Activated CD8-positive, alpha-beta memory T cell treated with anti-CD3 and anti-CD28 coated beads, Interleukin-2, amount 50 U/mL, for 48 hours (primary cell): Measurements from ENCODE around the gene ADIRF.
A peak's percentile ranks its signal among the peaks of the same experiment; 100 is the strongest.
"Not testable (repeated sequence)": the region's sequence is repeated elsewhere in the genome, so short reads cannot be mapped to it uniquely, and the experiment has no call there.

Experiments used
- DNase-seq: peaks from one replicate; pipeline ENCODE4 v3.0.0-alpha.2; 2020

ADIRF gene

DNA sequence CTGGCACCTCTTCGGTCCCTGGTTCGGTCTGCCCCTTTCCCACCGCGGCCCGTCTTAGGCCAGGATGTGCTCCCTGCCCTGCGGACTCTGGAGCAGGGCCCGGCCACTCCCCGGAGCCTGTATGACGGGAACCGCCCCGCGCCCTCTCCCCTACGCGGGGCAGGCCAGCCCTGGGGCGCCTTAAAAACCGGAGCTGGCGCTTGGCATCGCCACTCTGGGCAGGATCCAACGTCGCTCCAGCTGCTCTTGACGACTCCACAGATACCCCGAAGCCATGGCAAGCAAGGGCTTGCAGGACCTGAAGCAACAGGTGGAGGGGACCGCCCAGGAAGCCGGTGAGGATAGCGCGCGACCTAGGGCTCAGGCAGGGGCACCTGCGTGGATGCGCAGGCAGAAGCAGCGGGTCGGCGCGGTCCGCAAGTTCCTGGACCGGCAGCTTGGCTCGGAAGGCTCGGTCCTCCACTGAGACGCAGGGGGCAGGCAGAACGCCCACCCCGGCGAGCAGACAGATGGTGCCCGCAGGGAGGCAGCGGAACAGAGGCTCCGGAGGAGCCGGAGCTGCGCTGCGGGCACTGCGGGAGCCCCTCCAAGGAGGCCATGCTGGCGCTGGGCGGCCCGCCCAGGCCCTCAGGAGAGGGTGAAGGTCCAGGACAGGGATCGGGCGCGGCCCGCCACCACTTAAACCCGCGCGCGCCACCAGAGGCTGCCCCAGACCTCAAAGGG is at the start of gene ADIRF:
ADIRF (plus strand) TSS at position 212 of the 723 bp plus-strand sequence; CDS start at position 275, 63 bp downstream.
- peak; percentile 57 for DNase-seq

DNA sequence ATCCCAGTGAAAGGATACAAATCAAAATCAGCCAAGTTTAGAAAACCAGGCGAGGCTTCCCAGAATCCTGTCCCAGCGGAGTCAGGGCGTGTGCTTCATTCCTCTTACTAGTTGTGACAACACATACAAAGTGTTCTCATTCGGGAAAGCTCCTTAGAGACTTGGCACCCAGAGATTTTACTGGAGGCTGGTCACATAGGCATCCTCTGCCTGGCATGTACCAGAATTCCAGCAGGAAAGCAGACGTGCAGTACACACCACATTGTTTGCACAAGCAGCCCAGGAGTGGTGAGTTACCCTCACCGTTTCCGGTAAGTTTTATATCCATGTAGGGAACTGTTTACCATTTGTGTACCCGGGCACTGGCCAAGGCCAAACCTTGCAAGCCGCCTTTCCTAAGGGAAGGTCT is 45.7 kb upstream of the ADIRF start:
- DNase-seq, result no peak

DNA sequence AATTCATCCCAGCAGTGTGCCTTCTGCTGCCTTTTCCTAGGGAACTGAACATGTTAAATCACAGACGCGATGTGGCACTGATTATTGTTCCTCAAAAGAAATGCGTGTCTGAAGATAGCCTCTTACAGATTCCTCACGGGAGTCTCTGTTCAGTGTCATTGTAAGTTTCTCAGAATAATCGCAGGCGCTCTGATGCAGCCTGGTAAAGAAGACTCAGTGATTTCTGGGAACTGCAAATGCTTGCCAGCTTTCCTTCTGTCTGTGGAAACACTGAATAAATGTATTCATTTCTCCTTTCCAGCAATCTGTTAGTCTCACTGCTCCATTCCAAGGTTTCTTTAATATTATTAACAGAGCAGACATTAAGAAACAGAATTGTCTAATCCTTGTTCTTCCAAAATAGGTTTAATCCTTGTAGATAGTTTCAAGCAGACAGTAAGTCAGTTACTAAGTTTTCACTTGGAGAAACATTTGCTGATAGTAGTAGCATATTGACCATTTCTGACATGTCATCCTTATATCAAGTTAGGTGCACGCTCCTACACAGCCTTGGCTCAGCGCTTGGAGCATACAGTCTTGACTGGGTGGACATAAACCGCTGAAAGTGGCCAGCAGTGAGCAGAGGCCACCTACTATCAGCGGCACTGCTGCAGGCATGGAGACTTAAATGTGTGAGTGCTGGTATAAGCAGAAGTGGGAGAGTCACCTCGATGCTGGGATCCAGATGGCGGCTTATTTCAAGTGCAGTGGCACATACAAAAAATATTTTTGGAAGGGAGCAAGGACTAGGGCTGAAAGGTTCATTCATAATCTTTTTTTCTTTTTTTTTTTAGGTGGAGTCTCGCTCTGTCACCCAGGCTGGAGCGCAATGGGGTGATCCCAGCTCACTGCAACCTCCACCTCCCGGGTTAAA is 38.6 kb upstream of the ADIRF start:
- DNase-seq, result no peak

DNA sequence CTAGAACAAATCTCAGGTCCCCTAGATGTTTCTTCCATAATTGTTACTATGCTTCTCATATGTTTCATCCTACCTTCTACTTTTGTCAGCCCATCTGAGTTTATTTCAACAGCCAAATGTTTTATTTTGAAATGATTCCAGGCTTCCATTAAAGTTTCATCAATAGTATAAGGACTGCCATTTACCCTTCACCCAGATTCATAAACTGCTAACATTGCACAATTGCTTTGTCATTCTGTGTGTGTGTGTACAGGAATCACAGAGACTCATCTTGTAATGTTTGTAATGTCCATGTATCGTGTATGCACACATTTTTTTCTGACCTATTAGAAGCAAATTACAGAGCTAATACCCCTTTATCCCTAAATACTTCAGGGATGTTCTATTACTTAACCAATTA is 36.4 kb upstream of the ADIRF start:
- no peak for DNase-seq

DNA sequence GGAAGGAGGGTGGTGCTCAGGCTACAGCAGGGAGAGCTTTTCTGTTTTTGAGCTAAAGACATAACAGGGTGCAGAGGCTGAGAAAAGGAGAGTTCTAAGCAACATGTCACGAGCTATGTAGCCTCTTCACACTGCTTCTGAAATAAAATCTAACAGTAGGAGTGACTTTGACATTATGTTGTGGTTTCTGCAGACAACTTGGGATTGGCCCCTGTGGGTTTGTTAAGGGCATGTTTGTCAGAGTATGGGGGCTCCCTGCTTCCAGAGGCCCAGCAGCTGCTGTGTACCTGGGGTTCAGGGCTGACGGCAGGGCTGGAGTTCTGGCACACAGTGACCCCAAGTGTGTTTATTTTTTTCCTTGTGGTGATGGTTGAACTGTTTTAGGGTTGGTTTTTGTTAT is 35.6 kb upstream of the ADIRF start:
- no peak for DNase-seq

DNA sequence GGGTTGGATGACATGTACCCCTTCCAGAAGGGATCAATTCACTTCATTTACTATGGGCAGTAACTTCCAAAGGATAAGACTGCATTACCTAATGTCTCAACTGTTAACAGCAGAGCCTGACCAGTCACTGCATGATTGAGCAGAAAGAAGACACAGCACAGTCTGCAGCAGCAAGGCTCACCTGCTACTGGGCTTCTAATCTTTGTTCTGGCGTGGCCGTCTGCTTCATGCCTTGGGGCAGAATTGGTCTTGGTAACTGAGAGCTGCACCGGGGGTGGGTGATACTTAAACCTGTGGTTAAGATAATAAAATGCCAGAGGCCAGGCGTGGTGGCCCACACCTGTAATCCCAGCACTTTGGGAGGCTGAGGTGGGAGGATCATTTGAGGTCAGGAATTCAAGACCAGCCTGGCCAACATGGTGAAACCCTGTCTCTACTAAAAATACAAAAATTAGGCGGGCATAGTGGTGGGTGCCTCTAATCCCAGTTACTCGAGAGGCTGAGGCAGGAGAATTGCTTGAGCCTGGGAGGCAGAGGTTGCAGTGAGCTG is 34.0 kb upstream of the ADIRF start:
- DNase-seq, result not testable (repeated sequence)

DNA sequence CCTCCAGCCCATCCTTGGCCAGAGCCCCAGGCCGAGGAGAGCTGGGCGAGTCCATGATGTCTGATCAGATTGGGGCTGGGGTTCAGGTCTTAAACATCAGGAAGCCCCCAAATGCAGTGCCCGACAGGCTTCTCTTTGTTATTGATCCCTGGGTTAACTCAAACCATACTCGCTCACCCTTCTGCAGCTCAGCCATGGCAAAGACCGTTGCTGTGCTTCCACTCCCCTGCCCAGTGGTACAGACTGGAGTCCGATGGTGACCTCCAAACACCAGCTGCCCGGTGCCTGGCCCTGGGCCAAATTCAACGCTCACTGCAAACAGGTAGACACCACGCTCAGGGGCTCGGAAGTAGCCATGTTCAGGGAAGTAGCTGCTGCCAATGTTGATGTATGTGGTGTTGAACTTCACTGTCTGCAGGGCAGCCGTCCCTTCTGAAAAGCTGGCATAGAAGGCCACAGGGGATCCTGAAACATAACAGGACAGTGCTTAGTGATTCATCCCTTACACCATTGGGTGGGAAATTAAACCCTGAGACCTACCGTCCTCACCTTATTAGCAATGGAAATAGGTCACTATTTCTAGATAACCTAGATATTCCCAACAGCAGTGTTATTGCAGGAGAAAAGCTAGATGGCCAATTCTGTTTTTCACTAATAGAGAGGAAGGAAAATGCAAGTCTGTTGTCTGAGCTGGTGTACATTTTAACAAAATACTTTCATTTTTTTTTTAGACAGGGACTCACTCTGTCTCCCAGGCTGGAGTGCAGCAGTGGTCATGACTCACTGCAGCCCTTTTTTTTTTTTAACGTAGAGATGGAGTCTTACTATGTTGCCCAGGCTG is 31.4 kb upstream of the ADIRF start:
- no peak for DNase-seq

DNA sequence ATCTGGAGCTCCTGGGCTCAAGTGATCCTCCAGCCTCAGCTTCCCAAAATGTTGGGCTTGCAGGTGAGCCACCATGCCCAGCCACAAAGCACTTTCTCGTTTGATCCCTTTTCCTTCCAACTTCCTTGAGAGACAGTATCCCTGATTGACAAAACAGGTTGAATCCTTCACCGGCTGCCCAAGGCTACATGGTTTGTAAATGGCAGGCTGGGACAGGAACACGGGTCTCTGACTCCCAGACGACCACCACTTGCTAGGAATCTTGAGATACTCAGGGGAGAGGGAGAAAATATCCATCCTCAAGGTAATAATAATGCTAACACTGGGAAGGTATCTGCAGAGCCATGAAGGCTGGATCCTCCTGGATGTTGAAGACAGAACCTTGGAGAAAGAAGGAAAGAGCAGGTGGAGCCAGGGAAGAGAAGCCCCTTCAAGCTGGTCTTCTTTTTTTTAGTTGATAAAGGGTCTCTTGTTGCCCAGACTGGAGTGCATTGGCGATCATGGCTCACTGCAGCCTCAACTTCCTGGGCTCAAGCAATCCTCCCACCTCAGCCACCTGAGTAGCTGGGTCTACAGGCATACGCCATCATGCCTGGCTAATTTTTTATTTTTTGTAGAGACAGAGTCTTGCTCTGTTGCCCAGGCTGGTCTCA is 30.7 kb upstream of the ADIRF start:
- DNase-seq, result no peak

DNA sequence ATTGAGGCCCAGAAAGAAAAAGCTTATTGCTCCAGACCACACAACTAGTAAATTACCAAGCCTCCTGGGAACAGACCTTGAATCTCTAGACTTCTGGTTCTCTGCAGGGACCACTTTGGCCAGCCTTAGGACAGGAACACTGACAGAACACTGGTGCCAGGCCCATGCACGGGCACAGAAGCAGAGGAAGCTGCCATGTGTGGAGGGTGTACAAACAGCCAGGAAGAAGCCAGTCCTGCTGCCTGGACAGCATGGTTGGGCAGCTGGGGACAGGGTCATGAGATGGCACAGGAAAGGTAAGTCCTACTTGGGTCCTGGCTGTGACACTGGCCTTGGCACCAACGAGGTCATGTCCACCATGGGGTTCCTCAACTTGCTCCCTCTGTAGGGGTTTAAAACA is 30.0 kb upstream of the ADIRF start:
- peak; percentile 53 for DNase-seq

DNA sequence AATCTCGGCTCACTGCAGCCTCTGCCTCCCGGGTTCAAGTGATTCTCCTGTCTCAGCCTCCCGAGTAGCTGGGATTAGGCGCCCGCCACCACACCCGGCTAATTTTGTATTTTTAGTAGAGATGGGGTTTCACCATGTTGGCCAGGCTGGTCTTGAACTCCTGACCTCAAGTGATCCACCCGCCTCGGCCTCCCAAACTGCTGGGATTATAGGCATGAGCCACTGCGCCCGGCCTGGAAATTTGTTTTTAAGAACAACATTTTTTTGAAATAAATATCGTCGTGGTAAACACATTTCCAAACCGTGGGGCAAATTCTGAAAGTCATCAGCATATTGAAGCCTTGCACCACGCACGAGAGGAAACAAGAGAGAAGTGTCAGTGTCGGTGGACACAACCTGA is 28.2 kb upstream of the ADIRF start:
- DNase-seq, result not testable (repeated sequence)

DNA sequence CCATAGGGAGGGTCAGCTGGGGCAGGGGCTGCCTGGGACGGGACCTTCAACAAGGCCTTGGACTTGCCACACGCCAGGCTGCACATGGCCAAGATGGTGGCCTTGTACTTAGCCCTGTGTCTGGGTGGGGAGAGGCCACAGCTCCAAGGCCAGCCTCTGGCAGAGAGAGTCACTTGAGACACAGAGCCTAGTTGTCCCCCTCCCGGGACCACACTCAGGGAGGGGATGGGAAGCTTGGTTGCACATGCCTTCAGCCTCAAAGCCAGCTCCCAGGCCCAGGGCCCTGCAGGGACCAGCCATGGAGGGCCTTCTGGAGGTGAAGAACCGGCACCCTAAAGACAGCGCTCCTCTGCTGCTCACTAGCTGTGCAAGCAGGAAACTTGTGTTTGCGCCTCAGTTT is 27.6 kb upstream of the ADIRF start:
- no peak for DNase-seq

DNA sequence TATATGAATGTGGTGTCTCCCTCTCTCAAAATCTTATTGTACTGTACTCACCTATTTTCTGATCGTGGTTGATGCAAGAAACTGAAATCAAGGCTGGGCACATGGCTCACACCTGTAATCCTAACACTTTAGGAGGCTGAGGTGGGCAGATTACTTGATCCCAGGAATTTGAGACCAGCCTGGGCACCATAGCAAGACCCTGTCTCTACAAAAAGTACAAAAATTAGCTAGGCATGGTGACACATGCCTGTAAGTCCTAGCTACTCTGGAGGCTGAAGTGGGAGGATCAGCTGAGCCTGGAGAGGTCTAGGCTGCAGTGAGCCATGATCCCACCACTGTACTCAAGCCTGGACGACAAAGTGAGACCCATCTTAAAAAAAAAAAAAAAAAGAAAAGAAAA is 26.9 kb upstream of the ADIRF start:
- no peak for DNase-seq

DNA sequence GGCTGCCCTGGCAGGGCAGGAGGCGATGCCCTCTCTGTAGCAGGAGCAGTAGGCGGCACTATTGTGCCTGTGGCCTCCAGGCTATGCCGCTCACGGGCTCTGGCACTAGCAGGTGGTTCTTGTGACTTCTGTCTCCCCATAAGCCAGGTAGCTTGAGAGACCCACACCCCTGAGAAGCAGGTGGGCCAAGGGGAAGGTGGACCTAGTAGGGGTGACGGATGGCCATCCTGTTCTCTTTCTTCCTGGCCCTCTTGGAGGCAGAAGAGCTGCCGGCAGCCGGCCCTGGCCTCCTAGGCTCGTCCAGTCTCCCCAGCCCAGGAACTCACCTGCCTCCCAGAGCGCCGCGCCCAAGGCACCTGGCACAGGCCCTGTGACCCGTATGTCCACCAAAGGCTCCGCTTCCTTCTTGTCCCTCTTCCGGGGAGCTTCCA is 26.3 kb upstream of the ADIRF start:
- DNase-seq, result no peak

DNA sequence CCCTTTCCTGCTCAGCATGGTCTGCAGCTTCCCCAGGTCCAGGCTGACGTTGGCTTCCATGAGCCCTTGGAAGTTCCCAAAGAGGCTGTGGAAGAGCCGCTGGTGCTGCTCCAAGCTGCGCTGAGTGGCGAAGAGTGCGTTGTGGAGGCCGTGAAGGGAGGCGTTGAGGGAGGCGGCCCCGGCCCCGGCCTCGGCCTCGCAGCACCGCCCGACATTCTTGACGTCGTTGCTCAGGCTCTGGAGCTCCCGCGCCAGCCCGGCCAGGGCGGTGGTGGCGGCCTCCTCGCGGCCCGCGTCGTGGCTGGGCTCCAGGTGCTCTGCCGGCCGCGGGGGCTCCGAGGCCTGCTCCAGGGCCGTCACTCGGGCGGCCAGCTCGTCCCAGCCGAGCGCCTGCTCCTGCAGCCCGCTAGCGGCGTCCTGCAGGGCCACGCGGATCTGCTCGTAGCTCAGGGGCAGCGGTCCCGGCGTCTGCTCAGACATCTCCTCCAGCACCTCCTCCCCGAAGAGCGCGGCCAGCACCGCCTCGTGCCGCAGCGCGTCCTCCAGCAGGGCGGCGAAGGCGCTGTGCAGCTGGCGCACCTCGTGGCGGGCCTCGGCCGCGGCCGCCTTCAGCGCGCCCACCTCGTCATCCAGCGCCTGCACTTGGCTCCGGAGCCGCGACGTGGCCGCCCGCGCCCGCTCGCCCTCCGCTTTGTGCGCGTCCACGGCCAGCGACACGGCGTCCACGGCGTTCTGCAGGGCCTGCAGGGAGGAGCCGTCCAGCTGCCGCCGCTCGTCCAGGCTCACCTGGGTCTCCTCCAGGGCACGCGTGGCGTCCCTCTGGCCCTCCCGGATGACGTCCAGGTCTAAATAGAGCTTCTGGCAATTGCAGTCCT is 25.6 kb upstream of the ADIRF start:
- DNase-seq, result no peak

DNA sequence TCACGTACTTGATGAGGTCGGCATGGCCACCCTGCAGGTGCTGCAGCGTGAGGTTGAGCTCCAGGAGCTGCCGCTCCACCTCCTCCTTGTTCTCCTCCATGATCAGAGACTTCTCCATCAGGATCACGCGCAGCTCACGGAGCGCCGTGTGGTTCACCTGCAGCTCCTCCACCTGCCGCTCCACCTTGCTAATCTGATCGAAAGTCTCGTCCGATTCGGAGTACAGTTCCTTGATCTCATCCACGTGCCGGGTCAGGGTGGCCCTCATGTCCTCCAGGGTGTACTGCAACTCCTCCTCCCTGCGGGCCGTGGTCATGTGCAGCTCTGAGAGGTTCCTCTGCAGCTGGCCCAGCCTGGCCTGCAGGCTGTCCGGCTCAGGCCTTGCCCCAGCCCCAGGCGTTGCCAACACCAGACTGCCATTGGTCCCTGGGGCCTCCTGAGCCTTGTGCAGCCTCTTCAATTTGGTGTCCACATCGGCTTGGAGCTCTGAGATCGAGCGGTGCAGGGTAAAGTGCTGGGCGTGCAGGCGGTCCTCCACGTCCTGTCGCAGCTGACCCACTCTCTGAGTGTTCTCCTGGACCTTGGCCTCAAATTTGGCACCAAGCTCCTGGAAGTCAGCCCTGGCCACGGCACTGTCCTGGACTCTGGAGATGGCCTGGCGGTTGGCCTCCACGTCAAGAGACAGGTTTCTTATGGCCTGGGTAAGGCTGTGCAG is 24.8 kb upstream of the ADIRF start:
- DNase-seq, result no peak

DNA sequence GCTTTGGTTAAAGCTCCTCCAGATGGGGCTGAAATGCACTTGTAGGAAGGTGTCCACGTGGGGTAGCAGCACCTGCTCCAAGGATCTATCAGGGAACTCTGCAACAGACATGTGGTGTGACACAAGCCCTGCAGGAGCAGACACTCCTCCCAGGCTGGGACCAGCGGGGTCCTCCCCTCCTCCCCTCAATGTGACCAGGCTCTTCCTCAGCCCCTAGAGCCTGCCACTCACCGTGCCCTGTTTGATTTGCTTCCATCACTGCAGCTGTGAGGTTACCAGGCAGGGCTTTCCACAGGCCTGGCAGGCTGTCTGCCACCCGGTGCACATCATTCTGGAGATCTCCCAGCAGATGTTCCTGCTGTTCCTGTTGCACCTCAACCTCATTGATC is 24.3 kb upstream of the ADIRF start:
- no peak for DNase-seq

DNA sequence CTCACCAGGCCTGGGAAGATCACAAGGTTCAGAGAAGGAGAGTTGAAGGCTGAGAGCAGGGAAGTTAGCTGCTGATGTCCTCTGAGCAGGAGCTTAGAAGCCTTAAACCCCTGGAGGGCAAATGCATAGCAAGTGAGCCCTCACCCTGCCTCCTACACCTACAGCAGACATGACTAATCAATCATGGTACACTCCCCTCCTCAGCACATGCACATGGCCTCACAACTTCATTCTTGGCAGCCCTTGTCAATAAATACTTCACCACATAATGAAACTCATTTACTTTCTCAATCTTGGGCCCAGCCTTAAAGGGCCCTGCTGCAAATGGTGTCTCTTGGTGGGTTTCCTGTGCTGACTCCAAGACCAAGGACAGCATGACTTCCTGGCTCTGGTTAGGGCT is 23.8 kb upstream of the ADIRF start:
- DNase-seq, result peak; percentile 37

DNA sequence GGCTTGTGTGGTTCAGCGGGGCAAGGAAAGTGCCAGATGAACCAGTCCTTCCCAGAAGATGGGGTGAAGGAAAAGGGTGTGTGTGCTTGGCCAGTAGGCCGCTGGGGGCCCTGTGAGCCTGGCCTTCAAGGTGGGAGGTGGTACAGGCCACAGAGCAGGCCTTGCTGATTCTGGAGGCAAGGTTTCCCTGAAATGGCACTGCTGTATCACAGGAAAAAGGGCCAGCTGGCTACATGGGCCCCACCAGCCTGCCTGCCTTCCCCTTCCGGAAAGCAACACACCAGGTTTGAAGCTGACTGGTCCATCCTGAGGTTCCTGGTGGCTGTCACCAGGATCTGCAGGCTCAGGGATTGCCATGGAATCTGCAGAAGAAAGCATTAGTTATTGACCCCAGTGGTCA is 23.4 kb upstream of the ADIRF start:
- peak; percentile 46 for DNase-seq

DNA sequence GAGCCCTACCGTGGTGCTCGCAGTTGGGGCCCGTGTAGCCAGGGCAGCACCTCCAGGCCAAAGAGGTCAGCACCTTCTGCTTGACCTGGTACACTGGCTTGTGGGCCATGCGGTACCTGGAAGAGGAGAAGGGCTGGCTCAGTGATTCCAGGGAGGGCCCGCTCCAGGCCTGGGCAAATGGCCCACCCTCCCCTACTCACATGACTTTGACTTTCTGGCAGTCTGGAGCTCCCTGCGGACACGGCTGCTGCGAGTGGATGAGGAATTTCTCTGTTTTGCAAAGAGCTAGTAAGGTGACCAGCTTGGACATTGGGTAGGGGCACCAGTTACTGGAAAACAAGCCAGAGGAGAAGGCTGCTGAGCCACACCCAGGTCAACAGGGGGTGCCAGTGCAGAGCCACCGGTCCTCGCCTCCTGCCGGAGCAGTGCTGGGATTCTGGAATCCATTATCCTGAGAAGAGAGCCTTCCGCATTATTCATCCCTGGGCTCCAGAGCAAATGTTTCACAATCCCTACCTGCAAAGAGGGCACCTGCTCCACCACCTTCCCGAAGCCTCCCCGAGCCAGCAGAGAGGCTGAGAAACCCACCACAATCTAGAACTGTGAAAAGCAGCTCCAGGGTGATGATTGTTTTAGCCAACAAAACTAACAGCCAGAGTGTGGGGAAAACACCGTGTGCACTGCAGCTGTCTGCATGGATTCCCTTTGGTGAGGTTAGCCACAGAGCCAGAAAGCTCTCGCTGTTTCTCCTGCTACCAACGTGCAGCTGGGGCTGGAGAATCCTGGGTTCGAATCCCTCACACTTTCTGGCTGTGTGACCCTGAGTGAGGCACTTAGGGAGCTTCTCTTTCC is 22.7 kb upstream of the ADIRF start:
- DNase-seq, result peak; percentile 34
